MG63 (cell line): ENCODE results near the gene CNN2. TPM values are rescaled to one million over a fixed set of nuclear protein-coding genes. Genes with fewer than 3 reads are reported as not detected.
A peak's percentile ranks its signal among the peaks of the same experiment; 100 is the strongest.

Experiments used
- DNase-seq: peaks from one replicate; pipeline ENCODE4 v3.0.0-alpha.2; 2020
- H3K27me3 ChIP-seq: fragments of 250-450 bp; sonication (Bioruptor Pico); 2 replicates; pipeline ENCODE4 v1.5.1; 2020; ENCODE audit warnings: mild to moderate bottlenecking, moderate library complexity
- H3K36me3 ChIP-seq: fragments of 250-450 bp; sonication (Bioruptor Pico); 2 replicates; pipeline ENCODE4 v1.5.1; 2020; ENCODE audit warnings: mild to moderate bottlenecking, moderate library complexity
- H3K4me3 ChIP-seq: fragments of 250-450 bp; sonication (Bioruptor Pico); 2 replicates; pipeline ENCODE4 v1.5.1; 2020; ENCODE audit warnings: mild to moderate bottlenecking, moderate library complexity
- H3K9me3 ChIP-seq: fragments of 250-450 bp; sonication (Bioruptor Pico); 2 replicates; pipeline ENCODE4 v1.5.1; 2020; ENCODE audit warnings: mild to moderate bottlenecking, moderate library complexity
- total RNA-seq: library from RNA; depleted of rRNA; stranded (reverse); fragments of >200 nt; shearing (Covaris generic); gene quantifications from 2 replicates; pipeline ENCODE4 v1.2.3, GENCODE V29; 2014; ENCODE audit warnings: low replicate concordance

Gene CNN2
- total RNA-seq, 1 experiment from 2014 or later: 84.9 TPM

DNA sequence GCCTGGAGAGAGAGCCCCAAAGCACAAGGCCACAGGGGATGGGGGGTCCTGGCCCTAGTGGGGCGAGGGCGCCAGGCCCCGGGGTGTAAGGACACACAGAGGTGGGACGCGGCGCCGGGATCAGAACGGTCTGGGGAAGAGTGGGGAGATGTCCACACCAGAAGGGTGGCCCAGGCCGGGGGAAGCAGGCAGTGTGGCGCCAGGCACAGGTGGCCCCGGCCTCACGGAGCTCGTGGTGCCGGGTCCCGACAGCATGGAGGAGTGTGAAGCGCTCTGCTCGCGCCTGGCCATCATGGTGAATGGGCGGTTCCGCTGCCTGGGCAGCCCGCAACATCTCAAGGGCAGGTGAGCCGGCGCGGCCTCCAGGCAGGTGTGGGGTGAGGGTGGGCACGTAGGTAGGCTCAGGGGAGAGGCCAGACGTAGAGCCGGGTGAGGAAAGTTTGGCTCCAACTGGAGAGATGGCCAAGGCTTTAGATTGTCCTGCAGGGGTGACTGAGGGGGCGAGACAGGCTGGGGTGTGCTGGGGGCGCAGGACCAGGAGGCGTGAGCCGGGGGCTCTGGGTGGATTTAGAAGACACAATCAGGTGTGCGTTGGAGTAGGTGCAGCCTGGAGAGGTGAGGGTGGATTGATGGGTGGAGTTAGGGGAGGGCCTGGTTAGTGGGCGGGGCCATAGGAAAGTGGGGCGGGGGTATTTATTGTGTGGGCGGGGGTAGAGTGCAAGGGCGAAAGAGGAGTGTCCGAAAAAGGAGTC lies 37.7 kb downstream of the CNN2 start:
- Histone ChIP-seq H3K4me3 (no peak overlapping the region), H3K36me3 (no peaks in the 10 kb centered on the region), H3K27me3 (no peaks in the 10 kb centered on the region), H3K9me3 (no peaks in the 10 kb centered on the region)
- DNase-seq: no peak

DNA sequence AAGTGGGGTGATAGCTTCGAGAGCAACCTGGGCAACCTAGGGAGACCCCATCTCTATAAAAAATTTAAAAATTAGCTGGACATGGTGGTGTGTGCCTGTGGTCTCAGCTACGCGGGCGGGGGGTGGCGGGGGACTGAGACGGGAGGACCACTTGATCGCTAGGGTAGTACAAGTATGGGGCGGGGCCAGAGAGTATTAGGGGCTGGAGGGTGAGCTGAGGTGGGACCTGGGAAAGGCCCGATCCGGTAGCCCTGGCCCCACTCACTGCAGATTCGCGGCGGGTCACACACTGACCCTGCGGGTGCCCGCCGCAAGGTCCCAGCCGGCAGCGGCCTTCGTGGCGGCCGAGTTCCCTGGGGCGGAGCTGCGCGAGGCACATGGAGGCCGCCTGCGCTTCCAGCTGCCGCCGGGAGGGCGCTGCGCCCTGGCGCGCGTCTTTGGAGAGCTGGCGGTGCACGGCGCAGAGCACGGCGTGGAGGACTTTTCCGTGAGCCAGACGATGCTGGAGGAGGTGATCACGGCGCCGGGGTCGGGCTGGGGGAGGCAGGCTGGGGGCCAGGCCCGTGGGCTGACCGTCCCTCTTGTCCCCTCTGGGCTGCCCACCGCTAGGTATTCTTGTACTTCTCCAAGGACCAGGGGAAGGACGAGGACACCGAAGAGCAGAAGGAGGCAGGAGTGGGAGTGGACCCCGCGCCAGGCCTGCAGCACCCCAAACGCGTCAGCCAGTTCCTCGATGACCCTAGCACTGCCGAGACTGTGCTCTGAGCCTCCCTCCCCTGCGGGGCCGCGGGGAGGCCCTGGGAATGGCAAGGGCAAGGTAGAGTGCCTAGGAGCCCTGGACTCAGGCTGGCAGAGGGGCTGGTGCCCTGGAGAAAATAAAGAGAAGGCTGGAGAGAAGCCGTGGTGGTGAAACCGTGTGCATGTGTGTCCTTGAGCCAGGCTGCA lies 38.5 kb downstream of the CNN2 start:
- H3K27me3 ChIP-seq: no peaks in the 10 kb centered on the region
- peak; percentile 66 for DNase-seq
- no peaks in the 10 kb centered on the region for H3K36me3 ChIP-seq
- H3K9me3 ChIP-seq: no peaks in the 10 kb centered on the region
- no peak overlapping the region for H3K4me3 ChIP-seq

DNA sequence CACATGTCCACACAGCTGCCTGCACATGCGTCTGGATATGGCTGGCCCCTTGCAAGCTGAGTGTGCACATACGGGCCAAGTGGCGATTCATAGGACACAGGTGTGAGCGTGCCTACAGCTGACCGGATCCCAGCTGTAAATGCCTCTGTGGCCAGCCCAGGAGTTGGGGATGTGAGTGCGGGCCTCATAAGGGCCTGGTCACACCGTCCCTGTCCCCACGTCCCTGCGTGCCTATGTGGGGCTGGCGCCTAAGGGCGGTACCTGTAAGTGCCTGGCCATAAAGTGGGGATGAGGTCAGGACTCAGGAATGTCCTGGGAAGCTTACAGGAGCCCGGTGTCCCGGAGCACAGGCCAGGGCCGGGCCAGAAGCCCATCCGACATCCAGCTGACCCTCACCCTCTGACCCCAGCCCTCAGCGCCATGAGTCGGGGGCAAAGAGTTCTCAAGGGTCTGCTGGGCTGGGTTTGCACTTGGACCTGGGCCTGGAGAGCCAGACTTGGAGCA lies 39.2 kb downstream of the CNN2 start:
- no peaks in the 10 kb centered on the region for H3K9me3 ChIP-seq
- H3K4me3 ChIP-seq: no peak overlapping the region
- no peaks in the 10 kb centered on the region for H3K36me3 ChIP-seq
- no peak for DNase-seq
- no peaks in the 10 kb centered on the region for H3K27me3 ChIP-seq

DNA sequence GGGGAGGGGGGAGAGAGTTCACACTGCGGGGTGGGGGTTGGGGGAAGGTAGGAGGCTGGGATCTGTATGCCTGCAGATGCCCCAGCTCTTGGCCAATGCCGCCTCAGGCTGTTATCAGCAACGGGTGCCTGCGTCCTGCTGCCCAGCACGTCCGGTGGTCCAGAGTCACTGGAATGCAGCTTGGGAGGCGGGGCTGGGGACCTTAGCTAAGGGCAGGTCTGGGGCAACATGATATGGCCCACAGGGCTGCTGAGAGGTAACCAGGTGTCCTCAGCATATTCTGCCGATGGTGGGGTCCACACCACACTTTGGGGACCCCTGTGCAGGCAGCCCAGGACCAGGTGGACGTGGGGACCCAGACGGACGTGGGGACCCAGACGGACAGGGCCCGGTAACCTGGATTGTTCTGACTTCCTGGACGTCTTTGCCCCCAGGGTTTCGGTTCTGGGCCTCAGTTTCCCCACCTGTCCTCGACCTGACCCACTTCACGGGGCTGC lies 39.9 kb downstream of the CNN2 start:
- Histone ChIP-seq H3K4me3 (no peak overlapping the region), H3K9me3 (no peaks in the 10 kb centered on the region), H3K36me3 (no peaks in the 10 kb centered on the region), H3K27me3 (no peaks in the 10 kb centered on the region)
- DNase-seq: no peak

DNA sequence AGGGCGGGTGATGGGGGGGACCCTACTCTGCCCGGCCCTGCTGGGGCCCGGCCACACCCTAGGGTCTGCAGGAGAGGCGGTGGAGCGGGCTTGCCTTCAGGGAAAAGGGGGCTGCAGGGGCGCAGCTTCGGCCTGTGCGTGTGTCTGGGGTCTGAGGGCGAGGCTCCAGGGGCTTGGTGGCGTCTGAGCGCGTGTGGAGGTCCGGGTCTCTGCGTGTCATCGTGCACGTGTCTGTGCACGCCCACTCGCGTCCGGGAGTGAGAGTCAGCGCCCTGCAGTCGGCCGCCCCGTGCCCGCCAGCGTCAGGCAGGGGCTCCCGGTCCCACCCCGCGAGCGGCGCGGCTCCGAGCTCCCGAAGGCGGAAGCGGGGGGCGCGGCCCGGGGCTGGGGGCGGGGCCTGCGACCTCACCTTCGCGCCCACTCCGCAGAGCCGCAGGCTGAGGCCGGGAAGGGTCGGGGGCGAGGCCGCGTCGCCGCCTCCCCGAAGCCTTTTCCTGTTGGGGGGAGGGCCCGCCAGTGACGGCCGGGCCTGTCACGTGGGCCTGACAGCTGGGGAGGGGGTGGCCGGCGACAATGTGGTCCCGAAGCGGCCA lies 40.4 kb downstream of the CNN2 start, which contains the start of gene ARHGAP45:
Gene ARHGAP45, plus strand, starts transcription at position 420 of the 593 bp plus-strand sequence. CDS start 239 bp downstream, outside the sequence.
- H3K9me3 ChIP-seq: no peaks in the 10 kb centered on the region
- H3K27me3 ChIP-seq: no peaks in the 10 kb centered on the region
- H3K4me3 ChIP-seq: no peak within 1 kb of the TSS
- DNase-seq: no peak
- no peaks in the 10 kb centered on the region for H3K36me3 ChIP-seq

DNA sequence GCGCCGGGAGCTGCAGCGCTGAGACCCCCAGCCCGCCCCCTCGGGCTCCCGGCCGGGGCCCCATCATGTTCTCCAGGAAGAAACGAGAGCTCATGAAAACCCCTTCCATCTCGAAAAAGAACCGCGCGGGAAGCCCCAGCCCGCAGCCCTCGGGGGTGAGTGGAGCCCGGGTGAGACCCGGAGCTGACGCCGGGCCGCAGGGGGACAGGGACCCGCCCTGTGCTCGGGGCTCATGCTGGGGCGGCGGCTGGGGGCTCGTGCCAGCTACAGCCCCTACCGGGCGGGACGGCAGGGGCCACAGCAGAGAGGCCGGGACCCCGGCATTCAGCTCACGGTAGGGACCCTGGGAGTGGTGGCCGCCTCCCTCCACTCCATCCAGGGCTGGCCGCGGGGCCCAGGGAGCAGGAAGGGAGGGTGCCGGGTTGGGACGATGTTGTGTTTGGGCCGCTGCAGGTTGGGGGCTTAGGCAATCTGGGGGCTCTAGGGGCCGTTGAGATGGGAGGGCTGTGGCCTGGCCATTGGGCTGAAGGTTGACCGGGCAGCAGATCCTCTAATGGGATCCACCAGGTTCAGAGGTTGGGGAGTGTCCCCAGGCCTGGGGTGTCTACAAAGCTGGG lies 41.0 kb downstream of the CNN2 start:
- Histone ChIP-seq H3K4me3 (no peak overlapping the region), H3K27me3 (no peaks in the 10 kb centered on the region), H3K36me3 (no peaks in the 10 kb centered on the region)

DNA sequence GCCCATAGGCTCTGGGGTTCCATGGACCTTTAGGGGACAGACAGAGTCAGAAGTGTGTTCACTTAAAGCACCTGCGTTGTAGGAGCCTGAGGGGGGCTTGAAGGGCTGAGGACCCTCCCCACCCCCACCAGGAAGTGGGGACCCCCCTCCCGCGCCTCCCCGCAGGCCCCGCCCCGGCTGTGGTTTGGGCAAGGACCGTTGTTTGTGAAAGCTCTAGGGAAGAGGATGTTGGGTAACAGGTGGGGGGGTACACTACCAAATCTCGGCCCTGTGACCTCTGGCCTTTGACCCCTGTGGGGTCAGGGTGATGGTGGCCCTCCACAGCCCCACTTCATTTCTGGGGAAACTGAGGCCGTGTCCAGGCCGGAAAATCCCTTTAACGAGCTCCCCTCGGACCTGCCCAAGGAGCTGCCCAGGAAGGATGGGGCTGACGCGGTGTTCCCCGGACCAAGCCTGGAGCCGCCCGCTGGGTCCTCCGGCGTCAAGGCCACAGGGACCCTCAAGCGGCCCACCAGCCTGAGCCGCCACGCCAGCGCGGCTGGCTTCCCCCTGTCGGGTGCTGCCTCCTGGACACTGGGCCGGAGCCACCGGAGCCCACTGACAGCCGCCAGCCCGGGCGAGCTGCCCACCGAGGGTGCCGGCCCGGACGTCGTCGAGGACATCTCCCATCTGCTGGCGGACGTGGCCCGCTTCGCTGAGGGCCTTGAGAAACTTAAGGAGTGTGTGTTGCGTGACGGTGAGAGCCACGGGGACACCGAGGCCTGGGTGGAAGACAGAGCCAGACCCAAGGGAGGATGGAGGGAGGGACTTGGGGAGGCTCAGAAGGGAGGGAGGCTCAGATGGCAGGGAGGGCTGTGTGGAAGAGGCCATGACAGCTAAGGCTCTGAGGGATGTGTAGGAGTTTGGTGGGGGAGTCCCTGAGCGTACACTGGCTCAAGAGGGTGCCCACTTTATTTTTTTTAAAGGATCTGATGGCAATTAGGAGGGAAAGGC lies 41.9 kb downstream of the CNN2 start:
- no peaks in the 10 kb centered on the region for H3K27me3 ChIP-seq

More for the DNA sequence above, 41.0 kb downstream of the CNN2 start:
- H3K9me3 ChIP-seq: no peaks in the 10 kb centered on the region
- no peak for DNase-seq

DNA sequence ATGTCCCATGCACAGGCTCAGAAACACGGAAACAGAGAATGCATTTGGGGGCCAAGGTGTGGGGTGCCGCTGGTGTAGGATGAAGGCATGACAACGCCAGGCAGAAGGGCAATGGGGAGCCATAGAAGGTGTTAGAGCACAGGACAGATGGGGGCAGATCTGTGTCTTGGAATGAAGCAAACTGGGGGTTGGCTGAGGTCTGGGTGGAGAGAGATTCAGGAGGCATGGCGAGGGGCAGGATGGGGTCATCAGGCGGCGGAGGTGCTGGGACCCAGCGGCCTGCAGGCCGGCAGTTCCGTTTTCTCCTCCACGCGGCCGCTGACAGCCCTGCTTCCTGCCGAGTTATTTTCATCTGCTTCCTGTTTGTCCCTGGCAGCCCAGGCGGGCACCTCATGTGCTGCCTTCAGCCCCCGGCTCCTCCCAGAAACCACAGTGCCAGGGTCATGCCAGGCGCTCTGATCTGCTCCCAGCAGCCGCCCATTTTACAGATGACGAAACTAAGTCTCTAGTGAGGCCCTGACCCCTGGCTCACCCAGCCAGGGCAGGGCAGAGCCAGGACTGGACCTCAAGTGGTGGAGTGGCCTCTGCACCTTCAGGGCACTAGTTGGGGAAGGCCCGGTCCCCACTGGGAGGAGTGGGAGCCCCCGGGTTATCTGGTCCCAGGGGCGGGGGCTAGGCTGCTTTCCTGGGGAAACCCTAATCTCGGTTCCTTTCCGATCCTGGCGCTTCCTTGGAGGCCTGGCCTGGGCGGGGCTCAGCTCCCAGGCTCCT lies 42.8 kb downstream of the CNN2 start:
- DNase-seq: no peak
- H3K27me3 ChIP-seq: no peaks in the 10 kb centered on the region

More for the DNA sequence above, 41.9 kb downstream of the CNN2 start:
- Histone ChIP-seq H3K36me3 (no peaks in the 10 kb centered on the region), H3K9me3 (no peaks in the 10 kb centered on the region), H3K4me3 (no peak overlapping the region)
- no peak for DNase-seq

DNA sequence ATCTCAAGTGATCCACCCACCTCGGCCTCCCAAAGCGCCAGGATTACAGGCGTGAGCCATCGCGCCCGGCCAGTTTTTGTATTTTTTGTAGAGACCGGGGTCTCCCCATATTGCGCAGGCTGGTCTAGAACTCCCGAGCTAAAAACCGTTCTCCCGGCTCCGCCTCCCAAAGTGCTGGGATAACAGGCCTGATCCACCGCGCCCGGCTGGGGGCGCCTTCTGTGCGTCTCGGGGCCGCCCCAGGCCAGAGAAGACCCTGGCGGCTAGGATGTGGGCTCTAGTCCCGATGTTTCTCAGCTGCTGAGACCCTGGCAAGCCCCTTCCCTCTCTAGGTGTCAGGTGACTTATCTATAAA lies 44.1 kb downstream of the CNN2 start:
- Histone ChIP-seq H3K9me3 (no peaks in the 10 kb centered on the region), H3K36me3 (no peaks in the 10 kb centered on the region), H3K27me3 (no peaks in the 10 kb centered on the region), H3K4me3 (no peak overlapping the region)
- DNase-seq: no peak

More for the DNA sequence above, 42.8 kb downstream of the CNN2 start:
- Histone ChIP-seq H3K36me3 (no peaks in the 10 kb centered on the region), H3K4me3 (no peak overlapping the region), H3K9me3 (no peaks in the 10 kb centered on the region)

DNA sequence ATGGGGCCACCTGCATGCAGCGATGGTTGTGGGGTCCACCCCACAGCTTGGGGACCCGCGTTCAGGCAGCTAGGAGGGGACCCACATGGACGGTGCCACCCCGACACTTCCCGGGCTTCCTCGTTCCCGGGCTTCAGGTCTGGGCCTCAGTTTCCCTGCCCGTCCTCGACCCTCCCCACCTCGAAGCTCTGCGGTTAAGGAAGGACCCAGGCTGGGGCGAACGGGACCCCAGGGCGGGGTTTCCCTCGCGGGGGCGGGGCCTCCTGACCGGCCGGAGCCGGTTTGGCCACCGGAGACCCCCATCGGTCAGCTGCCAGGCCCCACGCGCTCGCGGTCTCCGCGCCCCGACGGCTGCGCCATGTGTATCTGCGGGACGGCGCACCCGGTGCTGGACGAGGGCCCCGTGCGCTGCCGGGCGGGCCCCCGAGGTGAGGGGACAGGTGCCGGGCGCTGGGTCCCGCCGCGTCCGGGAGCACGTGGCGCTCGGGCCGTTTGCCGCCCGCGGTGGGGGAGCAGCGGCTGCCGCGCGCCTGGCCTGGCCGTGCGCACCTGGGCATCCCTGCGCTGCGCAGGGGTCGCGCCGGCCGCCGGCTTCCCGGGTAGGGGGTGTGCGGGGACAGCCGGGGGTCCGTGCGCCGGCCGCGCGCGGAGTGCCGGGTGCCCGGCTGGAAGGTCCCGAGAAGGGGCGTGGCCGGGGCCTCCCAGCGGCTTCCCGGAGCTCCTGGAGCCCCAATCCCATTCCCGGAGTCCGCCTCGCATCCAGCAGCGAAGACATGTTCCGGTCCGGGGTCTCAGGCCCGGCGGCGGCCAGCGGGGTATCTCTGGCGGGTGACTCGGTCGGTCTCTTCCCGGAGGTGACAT lies 44.8 kb downstream of the CNN2 start:
- no peak overlapping the region for H3K4me3 ChIP-seq
- no peaks in the 10 kb centered on the region for H3K36me3 ChIP-seq
- H3K9me3 ChIP-seq: no peaks in the 10 kb centered on the region
- DNase-seq: no peak
- no peaks in the 10 kb centered on the region for H3K27me3 ChIP-seq

DNA sequence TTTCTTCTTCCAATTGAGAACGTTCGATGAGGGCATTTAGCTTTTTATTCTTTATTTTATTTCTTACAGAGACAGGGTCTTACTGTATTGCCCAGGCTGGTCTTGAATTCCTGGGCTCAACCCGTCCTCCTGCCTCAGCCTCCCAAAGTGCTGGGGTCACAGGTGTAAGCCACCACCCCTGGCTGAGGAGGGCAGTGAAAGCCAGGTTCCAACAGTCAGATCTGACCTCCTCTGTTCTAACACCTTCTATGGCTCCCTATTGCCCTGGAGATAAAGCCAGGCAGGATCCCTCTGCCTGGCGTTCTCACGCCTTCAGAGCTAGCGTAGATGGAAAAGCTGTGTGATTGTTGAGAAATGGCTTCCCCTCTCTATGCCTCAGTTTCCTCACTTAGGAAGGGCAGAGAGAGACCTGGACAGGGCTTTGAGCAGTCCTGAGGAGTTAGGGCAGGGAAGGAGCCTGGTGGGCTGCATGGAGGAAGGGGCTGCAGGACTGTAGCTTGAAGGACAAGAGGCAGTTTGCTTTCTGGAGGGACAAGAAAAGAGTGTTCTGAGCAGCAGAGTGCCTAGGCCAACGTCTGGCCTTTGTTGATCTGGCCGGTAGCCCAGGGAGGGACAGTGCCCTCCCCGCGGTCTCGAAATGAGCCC lies 46.1 kb downstream of the CNN2 start:
- Histone ChIP-seq H3K9me3 (no peaks in the 10 kb centered on the region), H3K36me3 (no peaks in the 10 kb centered on the region), H3K27me3 (no peaks in the 10 kb centered on the region), H3K4me3 (no peak overlapping the region)
- DNase-seq: no peak

DNA sequence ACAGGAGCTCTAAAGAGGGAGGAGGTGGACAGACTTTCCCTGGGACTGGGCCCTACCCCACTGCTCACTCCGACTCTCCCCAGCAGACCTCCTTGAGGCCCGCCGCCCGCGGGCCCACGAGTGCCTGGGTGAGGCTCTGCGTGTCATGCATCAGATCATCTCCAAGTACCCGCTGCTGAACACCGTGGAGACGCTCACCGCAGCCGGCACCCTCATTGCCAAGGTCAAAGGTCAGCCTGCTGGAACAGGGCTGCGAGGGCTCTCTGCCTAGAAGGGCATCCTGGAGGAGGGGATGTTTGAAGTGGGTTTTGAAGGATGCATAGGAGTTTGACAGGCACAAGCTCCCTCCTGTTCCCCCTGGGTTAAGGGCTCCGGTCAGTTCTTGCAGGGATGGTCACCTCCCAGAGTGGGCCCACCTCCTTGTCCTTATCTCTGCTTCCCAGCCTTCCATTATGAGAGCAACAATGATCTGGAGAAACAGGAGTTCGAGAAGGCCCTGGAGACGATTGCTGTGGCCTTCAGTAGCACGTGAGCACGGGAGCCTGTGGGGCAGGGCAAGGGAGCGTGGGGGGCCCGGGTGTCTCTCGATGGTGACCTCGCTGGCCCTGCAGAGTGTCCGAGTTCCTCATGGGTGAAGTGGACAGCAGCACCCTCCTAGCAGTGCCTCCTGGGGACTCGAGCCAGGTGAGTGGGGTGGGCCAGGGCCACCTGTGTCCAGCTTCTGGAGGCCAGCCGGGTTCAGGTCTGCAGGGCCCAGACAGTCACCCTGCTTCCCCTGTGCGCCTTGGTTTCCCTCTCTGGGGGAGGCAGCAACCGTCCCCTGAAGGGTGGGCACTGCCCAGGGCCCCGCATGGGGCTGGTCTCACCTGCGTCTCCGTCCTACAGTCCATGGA lies 46.9 kb downstream of the CNN2 start:
- Histone ChIP-seq H3K27me3 (no peaks in the 10 kb centered on the region), H3K4me3 (no peak overlapping the region), H3K9me3 (no peaks in the 10 kb centered on the region), H3K36me3 (no peaks in the 10 kb centered on the region)
- no peak for DNase-seq
